ENCODE results near the gene FAM83B. TPM values are rescaled to one million over a fixed set of nuclear protein-coding genes. Genes with fewer than 3 reads are reported as not detected.

Gene FAM83B
- total RNA-seq, 4 donors from 2014 or later, result 0.26 to 1.0 (median 0.44) TPM

- TF ChIP-seq CTCF (IDR thresholded peaks at IDR 0.05 in 4 of 5, conservative IDR thresholded peaks at IDR 0.05 in 1 of 5), result no peak
- TF ChIP-seq POLR2A (IDR thresholded peaks at IDR 0.05), result no peak
- ATAC-seq, result no peak
- Histone ChIP-seq H3K27me3 (no peaks in the 10 kb centered on the region), H3K4me1 (peaks cover 0 to 5% of the 10 kb centered on the region in 2 donors), H3K27ac (no peak overlapping the region), H3K9me3 (no peaks in the 10 kb centered on the region), H3K4me3 (no peak overlapping the region), H3K36me3 (no peaks in the 10 kb centered on the region)
- intact Hi-C loops (cut with DNase I; ENCODE audit: low total_unique reads), result no loop called here
- in situ Hi-C loops (cut with MboI; ENCODE audit: low sequenced_read_pairs in 4 of 4), result no loop called here
- no peak for DNase-seq
These were observed 86.1 kb downstream of the FAM83B start for GRCh38 chr6:54932622-54933021.

DNA sequence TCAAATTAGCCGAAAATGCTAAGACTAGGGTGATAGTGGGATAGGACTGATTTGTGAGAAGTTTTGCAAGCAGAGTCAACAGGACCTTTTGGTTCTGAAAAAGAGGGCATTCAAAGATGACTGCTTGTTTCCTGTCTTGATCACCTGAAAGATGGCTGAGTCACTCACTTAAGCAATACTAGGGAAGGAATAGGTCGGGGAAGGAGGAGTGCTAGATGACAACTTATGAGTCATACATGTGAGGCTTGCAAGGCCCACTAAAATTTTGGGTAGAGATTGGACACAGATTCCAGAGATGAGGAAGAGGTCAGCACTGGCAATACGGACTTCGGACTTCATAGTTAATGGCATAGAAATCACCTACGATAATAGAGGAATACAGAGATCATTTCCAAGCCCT lies 89.2 kb downstream of the FAM83B start:
- Histone ChIP-seq H3K9me3 (no peaks in the 10 kb centered on the region), H3K27me3 (no peaks in the 10 kb centered on the region), H3K36me3 (no peaks in the 10 kb centered on the region), H3K4me3 (no peak overlapping the region), H3K4me1 (no peaks in the 10 kb centered on the region), H3K27ac (no peak overlapping the region)
- intact Hi-C loops (cut with DNase I; ENCODE audit: low total_unique reads), result no loop called here
- TF ChIP-seq POLR2A (IDR thresholded peaks at IDR 0.05) (no peak), CTCF (IDR thresholded peaks at IDR 0.05 in 4 of 5, conservative IDR thresholded peaks at IDR 0.05 in 1 of 5) (no peak)
- DNase-seq (no peak), ATAC-seq (no peak)
- in situ Hi-C loops (cut with MboI; ENCODE audit: low sequenced_read_pairs in 4 of 4), result no loop called here

DNA sequence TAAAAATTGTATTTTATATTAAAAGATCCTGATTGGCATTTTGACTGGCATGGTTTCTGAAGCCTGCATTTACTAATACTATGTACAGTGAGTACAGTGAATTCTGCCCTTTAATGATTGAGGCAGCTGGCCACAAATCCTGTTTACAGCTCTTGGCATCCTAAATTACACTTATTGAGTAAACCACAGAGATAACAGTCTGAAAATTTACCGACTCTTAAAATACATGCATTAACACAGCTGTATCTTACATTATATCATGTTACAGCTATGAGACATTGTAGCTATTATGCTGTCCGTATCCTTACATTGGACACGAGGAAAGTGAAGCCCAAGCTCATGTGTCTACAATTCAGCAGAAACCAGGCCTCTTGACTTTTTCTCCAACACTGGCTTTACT lies 90.8 kb downstream of the FAM83B start:
- Histone ChIP-seq H3K4me1 (no peaks in the 10 kb centered on the region), H3K36me3 (no peaks in the 10 kb centered on the region), H3K4me3 (no peak overlapping the region), H3K27me3 (no peaks in the 10 kb centered on the region), H3K27ac (no peak overlapping the region), H3K9me3 (no peaks in the 10 kb centered on the region)
- in situ Hi-C loops (cut with MboI; ENCODE audit: low sequenced_read_pairs in 4 of 4) (no loop called here), intact Hi-C loops (cut with DNase I; ENCODE audit: low total_unique reads) (no loop called here)
- TF ChIP-seq CTCF (IDR thresholded peaks at IDR 0.05 in 4 of 5, conservative IDR thresholded peaks at IDR 0.05 in 1 of 5) (no peak), POLR2A (IDR thresholded peaks at IDR 0.05) (no peak)
- no peak for ATAC-seq
- no peak for DNase-seq

- no peak overlapping the region for H3K4me3 ChIP-seq
- H3K27me3 ChIP-seq, result no peaks in the 10 kb centered on the region
- no peak for DNase-seq
- no peak for TF ChIP-seq CTCF (IDR thresholded peaks at IDR 0.05 in 4 of 5, conservative IDR thresholded peaks at IDR 0.05 in 1 of 5)
- no peak for TF ChIP-seq POLR2A (IDR thresholded peaks at IDR 0.05)
- ATAC-seq, result no peak
- no peaks in the 10 kb centered on the region for H3K4me1 ChIP-seq
- intact Hi-C loops (cut with DNase I; ENCODE audit: low total_unique reads) (no loop called here), in situ Hi-C loops (cut with MboI; ENCODE audit: low sequenced_read_pairs in 4 of 4) (no loop called here)
- H3K27ac ChIP-seq, result no peak overlapping the region
- no peaks in the 10 kb centered on the region for H3K9me3 ChIP-seq
- no peaks in the 10 kb centered on the region for H3K36me3 ChIP-seq
These were observed 111.1 kb downstream of the FAM83B start for GRCh38 chr6:54957698-54958097.

GRCh38 chr6:54958446-54958845 lies 111.9 kb downstream of the FAM83B start:
- intact Hi-C loops (cut with DNase I; ENCODE audit: low total_unique reads), result no loop called here
- in situ Hi-C loops (cut with MboI; ENCODE audit: low sequenced_read_pairs in 4 of 4), result no loop called here
- H3K27me3 ChIP-seq, result no peaks in the 10 kb centered on the region
- no peaks in the 10 kb centered on the region for H3K9me3 ChIP-seq
- ATAC-seq (no peak), DNase-seq (no peak)
- no peak overlapping the region for H3K4me3 ChIP-seq
- H3K27ac ChIP-seq, result no peak overlapping the region
- no peak for TF ChIP-seq POLR2A (IDR thresholded peaks at IDR 0.05)
- no peak for TF ChIP-seq CTCF (IDR thresholded peaks at IDR 0.05 in 4 of 5, conservative IDR thresholded peaks at IDR 0.05 in 1 of 5)
- H3K4me1 ChIP-seq, result no peaks in the 10 kb centered on the region
- H3K36me3 ChIP-seq, result no peaks in the 10 kb centered on the region
